GM19351 (cell line): ENCODE measurements around the gene MR1.
"Not testable (repeated sequence)": the region's sequence is repeated elsewhere in the genome, so short reads cannot be mapped to it uniquely, and the experiment has no call there.

Source experiments
- ATAC-seq: cut with Tn5 transposase; IDR thresholded peaks from one replicate; pipeline ENCODE4 v1.9.1; 2021; ENCODE audit warnings: mild to moderate bottlenecking, moderate library complexity; ENCODE audit not compliant: unreplicated experiment

The MR1 gene

GRCh38 chr1:181028615-181029014, 5.2 kb upstream of the MR1 start:
- peak; percentile 38 for ATAC-seq

GRCh38 chr1:181032535-181032934, 1.2 kb upstream of the MR1 start:
- no peak for ATAC-seq

- peak; percentile 26 for ATAC-seq
These were observed 520 bp upstream of the MR1 start for GRCh38 chr1:181033128-181033798.

- ATAC-seq = not testable (repeated sequence)
These were observed 1.4 kb downstream of the MR1 start for GRCh38 chr1:181035210-181035609.

GRCh38 chr1:181036107-181036836, 2.5 kb downstream of the MR1 start:
- ATAC-seq = no peak

- ATAC-seq = no peak
These were observed 3.6 kb downstream of the MR1 start for GRCh38 chr1:181037386-181037785.

- ATAC-seq = peak; percentile 40
These were observed 4.7 kb downstream of the MR1 start for GRCh38 chr1:181038399-181038873.

GRCh38 chr1:181040284-181040865, 6.6 kb downstream of the MR1 start:
- no peak for ATAC-seq

GRCh38 chr1:181043025-181043888, 9.5 kb downstream of the MR1 start:
- no peak for ATAC-seq

GRCh38 chr1:181044449-181044966, 10.7 kb downstream of the MR1 start:
- peak; percentile 89 for ATAC-seq

- not testable (repeated sequence) for ATAC-seq
These were observed 12.2 kb downstream of the MR1 start for GRCh38 chr1:181045946-181046345.

- ATAC-seq = no peak
These were observed 15.6 kb downstream of the MR1 start for GRCh38 chr1:181049378-181049777.

- no peak for ATAC-seq
These were observed 17.1 kb downstream of the MR1 start for GRCh38 chr1:181050922-181051321.

- ATAC-seq = no peak
These were observed 22.8 kb downstream of the MR1 start for GRCh38 chr1:181056560-181056959.

GRCh38 chr1:181057079-181057478, 23.3 kb downstream of the MR1 start:
- ATAC-seq = no peak

- ATAC-seq = no peak
These were observed 25.7 kb downstream of the MR1 start for GRCh38 chr1:181059435-181059834.

GRCh38 chr1:181060066-181060465, 26.3 kb downstream of the MR1 start:
- ATAC-seq = no peak

- not testable (repeated sequence) for ATAC-seq
These were observed 27.2 kb downstream of the MR1 start for GRCh38 chr1:181060947-181061346.

- ATAC-seq = no peak
These were observed 27.7 kb downstream of the MR1 start for GRCh38 chr1:181061487-181061886.

- peak; percentile 78 for ATAC-seq
These were observed 28.4 kb downstream of the MR1 start for GRCh38 chr1:181061891-181062835.
